Measurements from ENCODE around the gene TAGLN2.

Gene TAGLN2

DNA sequence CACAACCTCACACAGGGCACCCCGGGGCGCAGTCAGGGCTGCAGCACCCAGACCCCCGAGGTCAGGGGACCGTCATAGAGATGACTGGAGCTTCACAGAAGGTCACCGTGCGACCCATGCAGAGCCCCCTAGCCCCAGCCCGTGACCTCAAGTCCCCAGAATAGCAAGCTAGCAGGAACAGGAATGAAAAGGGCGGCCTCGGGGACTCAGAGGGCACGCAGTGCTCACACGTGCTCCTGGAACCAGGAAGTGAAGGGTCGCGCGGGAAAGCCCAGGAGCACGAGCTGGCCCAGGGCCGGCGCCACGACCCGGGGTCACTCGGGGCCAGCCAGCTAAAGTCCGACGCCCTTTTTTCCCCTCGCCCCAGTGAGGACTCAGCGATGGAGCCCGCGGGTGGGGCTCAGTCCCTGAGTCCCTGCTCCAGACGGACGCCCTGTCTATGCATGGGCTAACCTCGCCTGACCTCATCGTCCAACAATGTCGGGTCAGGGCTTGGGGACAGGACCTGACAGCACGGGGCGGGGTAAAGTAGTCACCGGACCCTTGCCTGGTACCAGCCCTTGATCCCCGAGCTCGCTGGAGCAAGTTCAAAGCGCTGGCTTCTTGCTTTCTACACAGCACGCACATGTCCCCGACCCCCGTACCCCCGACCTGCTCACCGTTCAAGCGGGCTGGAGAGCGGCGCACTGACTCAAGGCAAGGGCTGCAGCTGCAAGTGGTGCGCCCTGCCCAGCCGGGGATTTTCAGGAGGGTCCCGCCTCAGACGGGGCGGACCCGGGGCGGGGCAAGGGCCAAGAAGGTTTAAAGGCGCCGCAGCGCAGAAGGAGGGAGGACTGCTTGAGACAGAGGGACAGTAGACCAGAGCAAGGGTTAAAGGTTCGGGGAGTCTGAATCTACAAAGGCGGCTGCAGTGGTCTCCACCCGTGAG, at the start of gene TAGLN2:
TSS of gene TAGLN2 (minus strand) at position 717 of the 928 bp plus-strand sequence. CDS start 4,998 bp downstream, outside the sequence.
- DNase-seq: peak; percentile 94

DNA sequence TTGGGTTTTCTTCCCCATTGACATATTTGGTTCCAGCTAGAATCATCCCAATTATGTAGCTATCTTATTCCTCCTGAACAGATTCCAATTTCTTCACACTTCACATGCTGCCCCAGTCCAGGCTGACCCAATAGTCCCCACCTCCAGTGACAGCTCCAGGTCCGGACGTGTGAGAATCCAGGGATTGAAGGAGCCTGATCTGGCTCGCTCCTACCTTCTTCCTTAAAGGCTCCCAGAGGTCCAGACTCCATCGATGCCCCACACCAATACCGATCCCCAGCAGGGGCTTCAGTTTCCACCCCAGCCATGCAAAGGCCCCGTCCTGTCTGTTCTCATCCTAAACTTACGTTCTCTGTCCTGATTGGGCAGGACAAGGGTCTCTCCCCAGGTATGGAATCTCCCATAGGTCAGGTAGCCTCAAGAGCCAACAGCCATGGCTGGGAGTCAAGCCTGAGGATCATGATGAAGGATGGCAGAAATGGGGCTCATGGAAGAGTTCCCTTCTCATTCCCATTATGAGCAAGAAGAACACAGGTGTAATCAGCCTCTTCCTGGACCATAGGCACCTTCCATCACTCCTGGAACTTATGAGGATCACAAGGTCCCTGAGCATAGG, 49.2 kb upstream of the TAGLN2 start:
- DNase-seq: no peak

DNA sequence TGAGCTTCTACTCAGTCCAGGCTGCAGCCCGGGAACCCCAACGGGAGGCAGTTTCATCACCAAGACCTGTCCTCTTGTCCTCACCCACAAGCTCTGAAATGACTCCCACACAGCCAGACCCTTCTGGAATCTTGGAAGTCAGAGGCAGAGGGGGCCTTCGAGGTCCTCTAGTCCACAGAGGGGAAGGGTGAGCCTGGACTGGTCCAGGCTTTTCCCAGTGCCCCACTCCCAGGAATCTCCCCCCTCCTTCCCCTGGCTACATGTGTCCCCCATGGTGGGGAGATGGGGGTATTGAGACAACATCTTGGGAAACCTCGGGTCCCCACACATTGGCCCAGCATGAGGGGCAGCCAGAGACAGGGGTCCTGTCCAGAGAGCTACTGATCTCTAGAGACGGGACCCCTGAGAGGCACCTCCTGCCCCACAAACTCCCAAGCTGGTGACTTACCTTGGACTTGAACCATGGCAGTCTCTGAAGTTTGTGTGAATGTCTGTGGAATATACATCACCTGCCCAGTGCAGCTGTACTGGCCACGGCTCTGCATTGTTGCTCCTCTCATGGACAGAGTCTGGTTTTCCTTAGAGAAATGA, 48.1 kb upstream of the TAGLN2 start:
- no peak for DNase-seq

DNA sequence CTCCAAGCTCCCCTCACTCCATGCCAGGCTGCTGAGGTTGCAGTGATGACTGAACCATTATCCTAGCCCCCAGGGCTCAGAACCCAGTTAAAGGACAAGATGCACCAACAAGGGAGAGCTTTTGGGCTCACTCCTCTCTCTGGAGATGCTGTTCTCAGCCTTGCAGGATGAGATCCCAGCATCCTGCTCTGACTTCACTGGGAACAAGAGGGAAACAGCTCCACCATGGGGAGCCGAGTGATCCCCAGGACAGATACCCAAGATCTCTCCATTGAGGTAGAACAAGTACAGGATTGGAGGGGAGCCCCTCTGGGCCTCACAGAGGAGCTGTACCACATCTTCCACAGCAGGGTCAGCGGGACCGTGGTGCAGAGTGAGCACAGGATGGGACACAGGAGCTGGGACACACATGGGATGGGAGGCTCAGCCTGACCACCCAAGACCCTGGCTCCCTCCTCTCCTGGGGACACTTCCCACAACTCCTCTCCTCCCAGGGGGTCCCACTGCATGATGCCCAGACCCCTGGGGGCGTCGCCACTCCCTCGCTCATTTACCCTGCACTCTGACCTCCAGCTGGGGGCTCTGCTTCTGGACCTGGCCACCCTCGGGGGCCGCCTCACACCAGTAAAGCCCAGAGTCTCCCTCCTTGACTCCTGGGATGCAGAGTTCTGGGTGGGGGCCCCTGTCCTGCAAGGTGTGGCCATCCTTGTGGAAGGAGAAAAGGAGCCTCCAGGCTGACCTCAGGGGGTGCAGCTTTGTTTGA, 47.3 kb upstream of the TAGLN2 start:
- no peak for DNase-seq

DNA sequence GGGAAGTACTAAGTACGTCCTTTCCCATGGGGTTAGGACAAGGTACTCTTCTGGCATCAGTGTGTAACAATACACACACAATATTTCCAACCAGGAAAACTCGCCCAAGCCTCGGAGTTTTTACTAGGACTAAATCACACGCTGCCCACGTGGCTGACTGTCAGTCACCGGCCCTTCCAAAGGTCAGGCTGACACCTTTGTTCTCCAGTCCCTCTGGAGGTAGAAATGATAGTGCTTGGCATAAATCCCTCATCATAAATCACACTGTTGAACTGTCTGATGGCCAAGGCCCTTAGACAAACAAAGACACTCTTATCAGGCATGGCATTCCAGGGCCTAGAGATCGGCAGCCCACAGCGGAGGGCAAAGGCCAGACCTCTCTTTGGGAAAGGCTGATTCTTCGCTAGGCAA, 45.6 kb upstream of the TAGLN2 start:
- no peak for DNase-seq

DNA sequence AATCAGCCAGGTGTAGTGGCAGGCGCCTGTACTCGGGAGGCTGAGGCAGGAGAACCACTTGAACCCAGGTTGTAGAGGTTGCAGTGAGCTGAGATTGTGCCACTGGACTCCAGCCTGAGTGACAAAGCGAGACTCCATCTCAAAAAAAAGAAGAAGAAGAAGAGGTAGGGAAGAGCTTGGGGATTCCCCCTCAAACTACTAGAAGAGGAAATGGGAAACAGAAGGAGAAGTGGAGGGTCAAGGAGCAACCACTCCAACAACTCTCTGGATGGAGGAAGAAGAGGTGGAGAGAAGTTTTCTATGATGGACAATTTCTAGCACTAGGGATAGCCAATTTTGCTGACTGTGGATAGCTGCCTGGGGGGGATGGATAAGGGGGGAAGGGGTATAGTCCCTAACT, 43.6 kb upstream of the TAGLN2 start:
- DNase-seq: no peak

DNA sequence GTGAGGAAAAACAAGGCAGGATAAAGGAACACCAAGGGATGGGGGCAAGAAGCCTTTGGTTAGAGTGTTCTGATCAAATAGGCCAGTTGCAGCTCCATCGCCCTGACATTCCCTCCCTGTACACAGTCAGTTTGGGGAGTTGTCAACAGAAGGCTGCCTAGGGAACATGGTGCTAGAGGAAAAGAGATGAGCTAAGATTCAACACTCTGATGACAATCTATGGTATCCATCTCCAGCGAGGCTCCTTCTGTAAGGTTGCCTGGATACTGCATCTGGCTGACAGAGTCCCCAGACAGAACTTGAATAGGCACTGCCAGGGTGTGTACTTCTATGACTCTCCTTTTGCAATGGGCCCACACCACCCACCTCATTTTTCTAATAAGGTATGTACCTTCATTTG, 40.0 kb upstream of the TAGLN2 start:
- no peak for DNase-seq

DNA sequence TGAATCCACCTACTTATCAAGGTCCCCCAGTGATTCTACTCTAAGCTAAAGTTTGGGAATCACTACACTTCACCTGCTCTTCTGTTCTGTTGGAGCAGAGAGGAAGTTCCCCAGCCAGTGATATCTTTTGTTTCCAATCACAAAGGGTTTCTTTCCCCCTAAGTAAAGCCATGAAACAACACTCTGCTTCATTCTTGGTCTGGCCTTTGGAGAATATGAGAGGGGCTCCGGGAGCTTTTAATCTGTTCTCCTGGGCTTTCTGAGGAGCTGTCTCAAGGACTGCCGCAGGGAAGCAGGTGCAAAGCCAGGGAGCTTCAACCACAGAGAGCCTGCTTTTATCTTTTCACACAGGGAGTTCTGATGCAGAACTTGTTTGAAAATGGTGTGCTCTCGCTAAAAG, 38.8 kb upstream of the TAGLN2 start:
- no peak for DNase-seq

DNA sequence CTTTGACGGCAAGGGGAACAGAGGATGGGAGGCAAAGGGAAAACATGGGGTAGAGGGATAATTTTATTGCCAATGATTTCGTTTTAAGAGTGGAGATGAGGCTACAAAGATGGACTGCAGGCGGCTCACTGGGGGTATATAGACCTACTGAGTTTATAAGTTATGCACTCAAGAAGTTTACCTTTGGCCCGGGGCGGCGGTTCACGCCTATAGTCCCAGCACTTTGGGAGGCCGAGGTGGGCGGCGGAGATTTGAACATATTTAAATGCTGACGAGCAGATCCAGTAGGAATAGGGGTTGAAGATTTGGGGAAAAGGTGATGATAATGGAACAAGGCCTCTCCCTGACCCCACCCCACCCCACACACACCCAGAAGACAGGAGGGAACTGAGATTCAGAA, 36.9 kb upstream of the TAGLN2 start:
- no peak for DNase-seq

DNA sequence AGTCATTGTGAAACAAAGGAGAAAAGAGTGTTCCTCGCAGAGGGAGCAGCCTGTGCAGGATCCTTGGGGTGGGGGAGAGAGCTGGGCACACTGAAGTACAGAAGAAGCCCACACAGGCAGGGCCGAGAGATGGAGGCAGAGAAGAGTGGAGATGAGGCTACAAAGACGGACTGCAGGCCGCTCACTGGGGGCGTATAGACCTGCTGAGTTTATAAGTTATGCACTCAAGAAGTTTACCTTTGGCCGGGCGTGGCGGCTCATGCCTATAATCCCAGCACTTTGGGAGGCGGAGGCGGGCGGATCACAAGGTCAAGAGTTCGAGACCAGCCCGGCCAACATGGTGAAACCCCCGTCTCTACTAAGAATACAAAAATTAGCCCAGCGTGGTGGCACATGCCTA, 36.3 kb upstream of the TAGLN2 start:
- no peak for DNase-seq

DNA sequence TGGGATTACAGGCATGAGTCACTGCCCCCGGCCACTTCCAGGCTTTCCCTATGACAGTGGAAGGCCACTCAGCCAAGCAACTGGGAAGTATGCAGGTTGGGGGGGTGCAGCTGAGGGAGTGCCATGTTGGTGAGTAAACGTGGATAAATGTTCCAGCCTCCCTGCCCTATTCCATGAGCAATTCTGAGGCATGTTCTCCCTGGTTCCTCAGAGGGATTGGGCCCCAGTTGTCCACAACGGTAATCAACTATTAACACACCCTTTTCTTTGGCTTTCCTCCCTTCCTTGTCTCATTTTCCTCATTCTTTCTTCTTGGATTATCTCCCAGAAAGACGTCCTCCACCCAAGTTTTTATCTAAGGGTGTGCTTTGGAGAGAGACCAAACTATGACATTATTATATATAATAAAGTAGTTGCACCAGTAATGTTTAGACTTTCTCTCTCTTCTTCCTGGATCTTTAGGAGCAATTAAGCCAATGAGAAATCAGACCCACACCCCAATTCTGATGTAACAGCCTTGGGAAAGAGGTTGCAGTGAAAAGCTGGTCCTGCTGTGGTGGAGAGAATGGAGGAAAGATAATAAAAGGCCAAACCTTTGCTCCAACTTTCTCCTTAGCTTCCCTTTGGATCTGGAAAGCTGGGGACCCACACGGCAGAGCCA, 35.5 kb upstream of the TAGLN2 start:
- DNase-seq: no peak

DNA sequence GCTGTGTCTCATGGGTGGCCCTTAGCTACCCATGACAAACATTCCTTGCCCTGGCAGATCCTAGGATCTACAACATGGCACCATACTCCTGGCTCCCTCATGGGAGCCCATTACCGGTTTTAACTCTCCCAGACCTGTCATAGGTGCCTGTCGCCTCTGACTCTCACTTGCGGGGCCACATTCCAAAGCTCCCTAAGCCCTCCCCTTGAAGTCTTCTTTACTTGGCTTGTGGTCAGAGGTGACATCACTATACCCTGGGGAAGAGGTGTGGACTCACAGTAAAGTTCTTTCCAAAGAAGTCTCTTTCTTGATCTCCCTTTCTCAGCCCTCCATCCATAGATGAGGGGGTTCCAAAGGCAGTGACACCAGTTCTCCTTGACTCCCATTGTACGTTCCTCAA, 34.1 kb upstream of the TAGLN2 start:
- no peak for DNase-seq

DNA sequence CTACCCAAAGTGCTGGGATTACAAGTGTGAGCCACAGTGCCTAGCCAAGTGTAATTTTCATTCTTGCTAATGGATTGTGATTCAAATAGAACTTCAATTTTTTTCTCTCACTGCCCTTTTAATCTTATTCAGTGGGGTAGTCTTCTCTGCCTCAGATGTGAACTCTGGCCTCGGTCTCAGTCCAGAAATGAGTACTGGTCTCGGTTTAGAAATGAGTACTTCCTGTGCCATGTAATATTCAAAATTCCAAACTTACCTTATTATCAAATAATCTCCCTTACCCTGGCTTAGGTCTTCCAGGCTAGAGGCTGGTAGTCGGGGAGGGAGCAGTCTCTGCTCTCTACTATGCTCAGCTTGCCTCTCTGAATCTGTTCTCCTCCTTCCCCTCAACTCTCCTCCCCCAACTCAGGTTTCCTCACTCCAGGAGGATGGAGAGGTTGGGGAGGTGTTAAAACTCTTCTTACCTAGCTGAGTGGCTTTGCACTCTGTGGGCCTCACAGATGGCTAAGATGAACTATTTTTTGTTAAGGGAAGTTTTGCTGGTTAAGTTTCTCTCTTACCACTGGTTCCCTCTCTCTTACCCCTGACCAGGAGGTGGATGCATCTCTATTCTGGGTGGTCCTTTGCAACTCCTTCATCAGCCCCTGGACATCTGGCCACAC, 33.5 kb upstream of the TAGLN2 start:
- no peak for DNase-seq

DNA sequence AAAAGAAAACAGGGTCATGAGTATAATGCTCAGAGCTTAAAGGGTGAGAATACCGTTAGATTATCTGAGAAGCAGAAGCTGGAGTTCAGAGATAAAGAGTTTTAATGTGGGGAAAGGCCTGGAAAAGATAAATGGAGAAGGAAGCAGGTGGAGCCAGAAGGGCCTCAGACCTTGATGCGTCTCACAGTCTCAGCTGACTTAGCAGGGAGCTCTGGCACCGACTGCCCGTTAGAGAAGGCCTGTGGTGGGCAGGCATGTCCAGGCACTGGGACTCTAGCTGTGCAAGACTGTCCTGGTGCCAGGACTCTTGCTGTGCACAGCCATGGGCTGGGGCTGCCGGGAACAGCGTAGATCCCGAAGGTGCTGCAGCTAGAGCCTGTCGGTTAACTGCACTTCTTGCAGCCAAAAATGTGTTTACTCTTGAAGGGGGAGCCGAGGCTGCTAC, 32.5 kb upstream of the TAGLN2 start:
- DNase-seq: no peak

DNA sequence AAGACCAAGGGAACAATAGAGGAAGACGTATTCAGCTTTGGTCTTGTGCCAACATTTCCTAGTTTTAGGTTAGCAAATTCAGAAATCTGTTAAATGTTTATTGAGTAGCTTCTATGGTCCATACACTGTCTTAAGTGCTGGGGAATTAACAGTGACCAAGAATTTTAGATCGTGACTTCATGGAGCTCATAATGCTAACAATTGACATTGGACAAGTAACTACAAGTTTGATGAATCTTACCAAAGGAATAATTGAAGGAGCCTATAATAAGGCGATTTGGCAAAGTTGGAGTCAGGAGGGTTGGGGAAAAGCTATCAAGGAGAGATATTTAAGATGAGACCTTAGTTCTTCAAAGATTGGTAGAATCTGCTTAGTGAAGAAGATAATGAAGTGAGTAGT, 30.1 kb upstream of the TAGLN2 start:
- DNase-seq: no peak

DNA sequence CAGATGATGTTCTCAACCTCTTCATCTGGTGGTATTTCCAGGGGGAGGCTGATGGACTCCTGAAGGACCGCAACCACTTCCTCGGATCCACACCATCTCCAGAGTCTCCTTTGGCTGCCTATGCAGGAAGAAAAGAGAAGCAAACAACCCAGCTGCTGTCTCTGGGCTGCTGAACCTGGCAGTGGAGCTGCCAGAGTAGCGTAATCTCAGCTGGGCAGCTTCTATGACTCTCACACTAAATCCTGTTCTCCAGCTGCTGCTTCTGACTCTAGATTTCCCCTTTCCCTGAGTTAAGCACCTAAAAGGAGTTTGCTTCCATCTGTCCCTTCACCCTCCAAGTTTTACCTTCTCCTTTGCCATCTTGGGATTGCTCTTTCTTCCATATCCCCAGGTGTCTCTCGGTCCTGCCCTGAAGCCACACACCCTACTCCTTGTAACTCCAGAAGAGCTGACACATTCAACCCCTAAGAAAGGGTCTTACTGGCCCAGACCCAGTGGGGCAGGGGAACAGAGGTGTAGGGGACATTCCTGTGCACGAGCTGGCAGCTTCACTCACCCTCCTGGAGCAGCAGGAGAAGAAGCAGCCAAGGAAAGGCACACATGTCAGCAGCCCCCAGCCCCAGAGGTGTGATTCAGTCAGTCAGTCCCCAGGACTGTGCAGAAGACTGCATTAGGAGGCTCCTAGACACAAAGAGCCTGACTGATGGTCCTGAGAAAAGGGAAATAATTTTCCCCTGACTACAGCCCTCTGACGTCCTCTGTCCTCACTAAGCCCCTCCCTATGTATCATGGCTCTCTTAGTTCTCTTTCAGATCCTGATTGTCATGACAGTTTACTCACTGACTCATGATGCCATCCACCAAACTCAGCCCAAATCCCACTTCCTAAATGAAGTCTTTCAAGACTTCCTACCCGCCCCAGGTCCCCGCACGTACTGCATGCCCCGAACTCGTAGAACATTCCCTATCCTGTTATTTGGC, 28.5 kb upstream of the TAGLN2 start, which contains the start of gene SLAMF9:
TSS of gene SLAMF9 (minus strand) at position 702 of the 980 bp plus-strand sequence. CDS start at position 602, 100 bp downstream.
- peak; percentile 21 for DNase-seq

DNA sequence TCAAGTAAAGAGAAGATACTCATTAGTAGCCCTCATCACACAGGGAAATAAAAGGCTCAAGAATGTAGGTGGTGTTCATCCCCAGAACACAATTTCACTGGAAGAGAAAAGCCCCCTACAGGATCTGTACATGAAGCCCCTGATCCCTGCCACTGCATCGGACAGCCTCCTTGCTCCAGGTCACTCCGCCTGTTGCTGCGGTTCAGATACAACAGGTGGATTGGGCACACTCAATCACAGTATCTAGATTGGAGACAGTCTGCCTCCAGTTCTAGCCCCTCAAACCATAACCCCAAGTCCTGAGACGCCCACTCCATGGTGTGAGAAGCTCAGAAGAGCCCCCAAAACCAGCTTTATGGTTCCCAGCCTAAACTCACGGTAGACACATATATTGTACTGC, 27.6 kb upstream of the TAGLN2 start:
- no peak for DNase-seq

DNA sequence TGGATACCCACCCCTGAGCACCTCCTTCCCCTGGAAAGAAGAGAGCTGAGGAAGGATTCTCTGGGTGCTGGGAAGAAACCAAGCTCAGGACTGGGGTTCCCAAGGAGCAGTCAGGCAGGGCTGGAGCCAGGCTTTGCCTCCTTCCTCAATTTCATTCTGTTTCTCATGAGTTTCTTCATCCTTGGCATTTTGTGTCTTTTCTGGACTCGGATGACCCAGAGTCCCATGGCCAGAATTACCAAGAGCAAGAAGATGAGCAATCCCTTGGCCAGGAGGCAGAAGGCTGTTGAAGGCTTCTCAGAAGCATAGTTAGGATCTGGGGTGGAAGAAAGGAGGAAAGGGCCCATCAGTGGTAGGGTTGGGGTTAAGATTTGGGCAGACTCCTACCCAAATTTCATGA, 26.2 kb upstream of the TAGLN2 start:
- no peak for DNase-seq

DNA sequence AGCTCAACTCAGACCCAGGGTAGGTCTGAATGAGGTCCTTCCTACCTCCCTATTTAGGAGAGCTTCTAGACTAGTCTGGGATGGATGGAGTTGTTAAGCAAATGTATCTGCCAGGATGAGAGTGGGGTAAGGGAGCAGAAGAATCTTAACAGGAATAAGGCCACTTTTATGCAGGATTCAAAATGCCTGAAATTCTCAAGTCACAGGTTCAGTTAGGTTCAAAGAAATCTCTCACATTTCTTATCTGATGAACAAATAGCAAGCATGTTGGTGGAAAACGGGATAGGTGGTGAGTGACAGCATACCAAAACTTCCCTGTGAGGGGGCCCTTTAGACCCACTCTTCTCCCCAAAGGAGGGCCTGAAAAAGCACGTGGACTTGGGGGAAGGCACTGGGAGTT, 25.7 kb upstream of the TAGLN2 start:
- no peak for DNase-seq

DNA sequence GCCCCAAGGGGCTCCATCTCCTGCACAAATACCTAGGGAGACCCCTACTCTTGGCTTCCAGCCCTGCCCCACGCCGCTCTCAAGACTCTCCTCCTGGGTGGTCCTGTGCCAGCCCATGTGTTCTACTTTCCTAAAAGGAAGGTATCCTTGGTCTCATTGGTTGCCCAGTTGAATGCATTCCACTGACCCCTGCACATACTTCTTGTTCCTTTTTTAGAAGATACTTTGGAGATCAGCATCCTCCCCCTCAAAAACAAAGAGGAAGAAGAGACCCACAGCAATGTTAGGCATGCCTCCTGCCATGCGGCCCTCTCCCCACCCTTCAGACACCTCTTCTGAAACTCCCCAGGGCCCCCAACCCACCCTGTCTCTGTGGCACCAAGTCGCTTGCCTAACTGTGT, 24.7 kb upstream of the TAGLN2 start:
- no peak for DNase-seq

DNA sequence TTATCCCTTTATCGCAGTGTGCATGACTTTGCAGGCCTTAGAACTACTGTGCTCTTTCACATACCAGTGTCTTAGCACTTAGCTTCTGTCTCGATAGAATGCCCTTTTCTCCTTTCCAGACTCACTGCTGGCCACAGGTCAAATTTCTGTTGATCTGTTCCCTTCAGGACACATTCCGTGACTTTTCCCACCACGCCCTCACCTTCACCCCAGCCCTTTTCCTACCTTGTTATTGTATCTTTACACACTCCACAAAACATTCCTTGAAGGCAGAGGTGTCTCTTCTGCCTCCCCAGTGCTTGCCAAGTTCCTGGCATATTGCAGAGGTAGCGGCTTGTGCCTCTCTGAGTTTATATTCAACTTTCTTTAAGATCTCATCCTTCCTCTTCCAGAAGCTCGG, 23.8 kb upstream of the TAGLN2 start:
- DNase-seq: no peak
